GM19397 (cell line): Measurements from ENCODE around the gene KIF13A.
A peak's percentile ranks its signal among the peaks of the same experiment; 100 is the strongest.
"Not testable (repeated sequence)": the region's sequence is repeated elsewhere in the genome, so short reads cannot be mapped to it uniquely, and the experiment has no call there.

Experiments
- ATAC-seq: cut with Tn5 transposase; IDR thresholded peaks from one replicate; pipeline ENCODE4 v1.9.1; 2021; ENCODE audit warnings: mild to moderate bottlenecking, moderate library complexity; ENCODE audit not compliant: unreplicated experiment

Gene KIF13A

GRCh38 chr6:17987447-17987696 is at the start of gene KIF13A:
KIF13A (minus strand) TSS chr6:17987635; CDS start chr6:17987463, 172 bp downstream.
- ATAC-seq = peak; percentile 66

DNA sequence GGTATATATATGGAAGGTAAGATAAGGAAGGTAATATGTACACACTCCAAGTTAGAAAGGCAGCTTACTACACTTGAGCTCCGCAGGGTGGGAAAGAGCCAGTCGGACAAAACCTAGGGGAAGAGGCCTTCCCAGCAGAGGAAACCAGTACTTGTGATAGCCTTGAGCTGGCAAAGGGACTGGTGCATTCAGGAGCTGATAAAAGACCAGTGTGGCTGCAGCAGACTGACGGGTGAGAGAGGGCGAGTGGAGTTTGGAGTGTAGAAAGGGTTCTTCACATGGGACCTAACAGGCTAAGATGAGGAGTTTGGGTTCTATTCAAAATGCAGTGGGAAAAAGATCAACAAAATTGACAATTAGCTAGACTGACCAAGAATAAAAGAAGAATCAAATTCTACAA is 49.3 kb upstream of the KIF13A start:
- no peak for ATAC-seq

DNA sequence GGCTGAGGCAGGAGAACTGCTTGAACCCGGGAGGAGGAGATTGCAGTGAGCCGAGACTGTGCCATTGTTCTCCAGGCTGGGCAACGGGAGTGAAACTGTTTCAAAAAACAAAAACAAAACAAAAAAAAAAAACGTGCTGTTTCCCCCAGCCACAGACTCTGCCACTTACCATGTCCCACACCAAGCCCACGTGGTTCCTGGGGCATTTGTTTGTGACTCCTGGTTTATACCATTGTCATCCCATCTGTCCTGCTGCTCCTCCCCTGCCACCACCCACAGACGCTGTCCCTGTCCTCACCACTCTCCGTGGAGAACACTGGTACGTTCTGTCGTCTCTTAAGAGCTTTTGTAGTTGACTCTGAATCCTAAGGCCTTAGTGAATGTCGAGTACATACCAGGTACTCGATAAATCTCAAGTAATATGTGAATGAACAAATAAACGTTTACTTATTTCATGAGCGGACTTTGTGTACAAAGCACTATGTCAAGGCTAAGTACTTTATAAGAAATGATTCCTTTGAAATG is 48.0 kb upstream of the KIF13A start:
- ATAC-seq = no peak

DNA sequence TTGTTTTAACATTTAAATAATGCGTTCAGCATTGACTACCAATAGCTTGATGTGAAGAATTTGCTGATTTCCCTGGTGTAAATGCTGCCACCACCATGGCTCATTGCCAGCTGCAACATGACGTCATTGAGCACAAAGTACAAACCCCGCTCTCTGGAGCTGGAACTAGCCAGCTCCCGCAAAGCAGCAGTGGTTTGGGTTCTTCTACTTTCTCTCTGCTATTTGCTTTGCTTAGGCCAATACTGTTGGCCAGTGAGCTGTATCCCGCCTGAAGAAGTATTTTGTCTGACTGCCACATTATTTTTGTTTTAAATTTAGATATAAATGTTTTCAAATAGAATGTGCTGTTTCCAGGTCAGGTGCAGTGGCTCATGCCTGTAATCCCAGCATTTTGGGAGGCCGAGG is 47.4 kb upstream of the KIF13A start:
- ATAC-seq = no peak

DNA sequence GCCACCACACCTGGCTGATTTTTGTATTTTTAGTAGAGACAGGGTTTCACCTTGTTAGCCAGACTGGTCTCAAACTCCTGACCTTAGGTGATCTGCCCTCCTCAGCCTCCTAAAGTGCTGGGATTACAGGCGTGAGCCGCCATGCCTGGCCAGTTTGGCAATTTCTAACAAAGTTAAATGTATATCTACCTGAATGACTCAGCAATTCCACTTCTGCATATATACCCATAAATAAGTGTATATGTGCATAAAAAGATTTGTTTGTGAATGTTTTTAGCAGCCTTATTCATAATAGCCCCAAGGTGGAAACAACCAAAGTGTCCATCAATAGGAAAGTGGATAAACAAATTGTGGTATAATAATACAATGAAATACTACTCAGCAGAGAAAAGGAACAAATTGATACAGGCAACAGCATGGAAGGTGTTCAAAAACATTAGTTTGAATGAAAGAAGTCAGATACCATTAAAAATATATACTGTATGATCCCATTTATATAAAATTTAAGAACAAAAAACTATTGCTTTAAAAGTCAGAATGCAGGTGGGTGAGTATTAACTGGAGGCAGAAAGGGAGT is 44.3 kb upstream of the KIF13A start:
- ATAC-seq = no peak

GRCh38 chr6:18031189-18031588 is 43.8 kb upstream of the KIF13A start:
- no peak for ATAC-seq

- ATAC-seq = no peak
These were observed 40.9 kb upstream of the KIF13A start for GRCh38 chr6:18028332-18028731.

- ATAC-seq = no peak
These were observed 38.2 kb upstream of the KIF13A start for GRCh38 chr6:18025596-18025995.

GRCh38 chr6:18024876-18025275 is 37.4 kb upstream of the KIF13A start:
- ATAC-seq = no peak

DNA sequence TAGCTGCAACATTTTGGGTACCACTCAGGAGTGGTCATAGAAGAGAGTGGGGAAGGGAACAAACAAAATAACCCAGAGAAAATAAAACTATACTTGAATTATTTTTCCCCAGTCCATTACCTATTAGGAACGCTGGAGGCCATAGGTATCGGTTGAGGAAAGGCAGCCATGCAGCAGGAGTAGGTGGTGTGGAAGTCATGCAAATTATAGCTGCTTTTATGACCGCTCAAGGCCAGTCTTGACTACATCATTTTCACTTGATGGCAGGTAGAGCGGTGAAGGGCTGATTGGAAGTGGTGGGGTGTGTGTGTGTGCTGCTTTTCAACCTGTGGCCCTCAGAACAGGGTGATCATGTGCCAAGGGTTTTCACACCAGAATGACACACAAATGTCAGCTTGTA is 36.5 kb upstream of the KIF13A start:
- no peak for ATAC-seq

GRCh38 chr6:18022398-18023231 is 35.2 kb upstream of the KIF13A start:
- ATAC-seq = no peak

DNA sequence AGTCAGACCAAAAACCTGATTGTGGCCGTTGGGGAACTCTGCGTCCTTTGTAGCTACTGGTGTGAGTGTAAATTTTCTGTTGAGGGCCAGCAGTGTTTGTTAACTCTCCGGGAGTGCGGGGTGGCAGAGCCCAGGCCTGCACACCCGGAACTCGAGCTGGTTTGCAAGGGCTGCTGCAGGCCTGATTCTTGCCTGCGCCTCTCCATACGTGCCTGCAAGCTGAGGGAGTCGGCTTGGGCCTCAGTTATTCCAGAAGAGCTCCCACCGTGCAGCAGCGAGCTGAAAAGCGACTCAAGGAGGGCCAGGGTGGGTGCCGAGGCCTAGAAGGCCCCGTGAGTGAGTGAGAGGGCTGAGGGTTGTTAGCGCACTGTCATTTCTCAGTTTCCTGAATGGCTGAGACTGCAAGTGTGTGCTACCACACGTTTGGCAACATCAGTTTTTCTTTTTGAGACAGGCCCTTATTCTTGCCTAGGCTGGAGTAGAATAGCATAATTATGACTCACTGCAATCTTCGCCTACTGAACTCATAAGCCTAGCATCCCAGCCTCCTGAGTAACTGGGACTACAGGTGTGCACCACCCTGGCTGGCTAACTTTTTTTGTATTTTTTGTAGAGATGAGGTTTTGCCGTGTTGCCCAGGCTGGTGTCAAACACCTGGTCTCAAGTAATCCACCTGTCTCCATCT is 33.9 kb upstream of the KIF13A start:
- ATAC-seq = no peak

GRCh38 chr6:18020545-18020944 is 33.1 kb upstream of the KIF13A start:
- not testable (repeated sequence) for ATAC-seq

- no peak for ATAC-seq
These were observed 32.4 kb upstream of the KIF13A start for GRCh38 chr6:18019539-18020534.

GRCh38 chr6:18019133-18019532 is 31.7 kb upstream of the KIF13A start:
- not testable (repeated sequence) for ATAC-seq

DNA sequence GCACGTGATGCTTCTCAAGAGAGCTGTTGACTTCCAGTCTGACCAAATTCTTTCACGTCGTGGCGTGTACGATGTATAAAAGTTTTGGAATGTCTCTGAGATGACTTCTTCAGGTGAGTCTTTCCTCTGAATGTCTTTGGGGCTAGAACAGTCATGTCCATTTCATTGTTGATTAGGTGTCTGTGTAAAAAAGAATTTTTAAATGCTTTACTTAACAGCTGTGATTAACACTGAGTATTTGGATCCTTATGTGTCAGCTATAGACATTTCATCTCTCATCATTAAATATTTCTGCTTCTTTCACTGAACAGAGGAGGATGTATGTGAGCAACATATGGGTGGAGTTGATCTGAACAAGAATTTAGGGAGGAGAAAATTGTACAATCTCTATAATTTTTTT is 29.3 kb upstream of the KIF13A start:
- no peak for ATAC-seq

GRCh38 chr6:18016133-18016532 is 28.7 kb upstream of the KIF13A start:
- no peak for ATAC-seq

DNA sequence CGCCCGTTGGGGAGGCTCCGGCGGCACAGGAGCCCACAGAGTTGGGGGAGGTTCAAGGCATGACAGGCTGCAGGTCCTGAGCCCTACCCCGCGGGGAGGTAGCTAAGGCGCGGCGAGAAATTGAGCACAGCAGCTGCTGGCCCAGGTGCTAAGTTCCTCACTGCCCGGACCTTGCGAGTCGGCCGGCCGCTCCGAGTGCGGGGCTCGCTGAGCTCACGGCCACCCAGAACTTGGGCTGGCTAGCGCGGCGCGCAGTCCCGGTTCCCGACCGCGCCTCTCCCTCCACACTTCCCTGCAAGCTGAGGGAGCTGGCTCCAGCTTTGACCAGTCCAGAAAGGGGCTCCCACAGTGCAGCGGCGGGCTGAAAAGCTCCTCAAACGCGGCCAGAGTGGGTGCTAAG is 23.9 kb upstream of the KIF13A start:
- ATAC-seq = no peak

DNA sequence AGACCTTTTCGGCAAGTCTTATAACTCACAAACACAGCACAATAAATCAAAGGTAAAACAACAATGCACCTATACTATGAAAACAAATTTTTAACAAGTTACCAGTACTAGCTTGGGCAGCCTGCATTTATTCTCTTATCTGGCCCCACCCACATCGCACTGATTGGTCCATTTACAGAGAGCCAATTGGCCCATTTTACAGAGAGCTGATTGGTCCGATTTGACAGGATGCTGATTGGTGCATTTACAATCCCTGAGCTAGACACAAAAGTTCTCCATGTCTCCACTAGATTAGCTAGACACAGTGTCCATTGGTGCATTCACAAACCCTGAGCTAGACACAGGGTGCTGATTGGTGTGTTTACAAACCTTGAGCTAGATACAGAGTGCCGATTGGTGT is 23.1 kb upstream of the KIF13A start:
- ATAC-seq = not testable (repeated sequence)

- no peak for ATAC-seq
These were observed 17.0 kb upstream of the KIF13A start for GRCh38 chr6:18004256-18004985.
